Measurements from ENCODE around the gene KRT36. TPM values are rescaled to one million over a fixed set of nuclear protein-coding genes. Genes with fewer than 3 reads are reported as not detected.

KRT36 gene
- not detected for polyA plus RNA-seq (2012; ENCODE audit: low read depth, missing spikeins)

DNA sequence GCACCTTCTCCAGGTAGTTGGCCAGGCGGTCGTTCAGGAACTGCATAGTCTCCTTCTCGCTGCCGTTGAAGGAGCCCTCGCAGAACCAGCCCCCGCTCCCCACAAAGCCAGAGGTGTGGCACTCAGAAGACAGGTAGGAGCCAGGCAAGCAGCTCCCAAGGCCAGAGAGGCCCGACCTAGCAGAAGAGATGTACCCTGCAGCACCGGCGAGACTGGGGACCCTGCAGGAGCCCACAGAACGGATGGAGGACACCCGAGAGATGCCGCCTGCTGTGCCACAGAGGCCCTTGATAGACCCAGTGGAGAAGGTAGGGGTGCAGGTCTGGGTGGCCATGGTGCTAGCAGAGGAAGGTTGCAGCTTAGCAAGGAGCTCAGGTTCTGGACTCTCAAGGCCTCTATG, at the start of gene KRT36:
KRT36 (minus strand) TSS at position 380 of the 400 bp plus-strand sequence; CDS start at position 334, 46 bp downstream.
- TF ChIP-seq POLR2AphosphoS5 (IDR thresholded peaks at IDR 0.05; ENCODE audit: low read depth, low read length) (no peak), POLR2A (IDR thresholded peaks at IDR 0.05; ENCODE audit: low read depth, low read length) (no peak), PAX5 (IDR thresholded peaks at IDR 0.05; ENCODE audit: insufficient read depth, low read length, severe bottlenecking) (no peak), SPI1 (IDR thresholded peaks at IDR 0.05; ENCODE audit: low read depth, low read length) (no peak), POU2F2 (IDR thresholded peaks at IDR 0.05; ENCODE audit: low read depth, low read length) (no peak), TAF1 (IDR thresholded peaks at IDR 0.05; ENCODE audit: low read depth, low read length) (no peak)

DNA sequence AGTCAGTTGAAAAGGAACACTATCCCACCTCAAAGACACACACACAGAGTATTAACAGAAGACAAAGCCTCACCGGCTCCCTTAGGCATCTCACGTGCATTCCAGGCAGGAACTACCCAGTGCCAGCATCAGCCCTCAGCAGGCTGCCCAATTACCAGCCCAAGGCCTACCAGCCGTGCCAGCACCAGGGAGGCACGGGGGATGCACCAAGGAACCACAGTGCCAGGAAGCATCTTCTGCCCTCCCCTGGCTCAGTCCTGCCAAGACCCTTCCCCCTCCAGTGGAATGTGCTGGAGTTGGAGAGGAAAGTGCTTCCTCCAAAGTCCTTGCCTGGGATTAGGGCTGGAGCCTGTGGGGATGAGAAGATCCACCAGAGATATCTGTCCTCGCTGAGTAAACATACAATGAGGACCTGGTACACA, 49.4 kb upstream of the KRT36 start:
- no peak for FAIRE-seq
- DNase-seq (ENCODE audit: insufficient read length, low spot score) = no peak
- TF ChIP-seq PAX5 (IDR thresholded peaks at IDR 0.05; ENCODE audit: insufficient read depth, low read length, severe bottlenecking) (no peak), SPI1 (IDR thresholded peaks at IDR 0.05; ENCODE audit: low read depth, low read length) (no peak), TAF1 (IDR thresholded peaks at IDR 0.05; ENCODE audit: low read depth, low read length) (no peak)

More for the DNA sequence above, at the start of gene KRT36:
- FAIRE-seq (no peak), DNase-seq (ENCODE audit: insufficient read length, low spot score) (no peak)

DNA sequence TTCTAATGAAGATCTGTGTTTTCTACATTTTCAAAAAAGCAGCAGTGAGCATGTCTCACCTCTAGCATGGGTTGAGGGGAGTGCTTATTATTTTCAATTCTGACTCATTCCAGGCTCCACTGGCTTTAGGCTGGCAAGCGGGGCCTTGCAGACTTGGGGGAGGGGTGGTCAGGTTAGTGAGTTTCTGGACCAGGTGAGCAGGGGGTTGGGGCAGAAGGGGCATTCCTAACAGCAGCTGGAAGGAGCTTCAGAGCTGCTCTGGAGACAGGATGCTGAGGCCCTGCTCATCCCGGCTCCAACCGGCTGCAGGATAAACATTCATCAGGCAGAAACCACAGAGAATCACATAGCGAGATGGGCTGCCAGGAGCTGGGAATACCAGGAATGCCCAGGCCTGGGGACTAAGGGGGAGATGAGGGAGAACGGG, 48.9 kb upstream of the KRT36 start:
- DNase-seq (ENCODE audit: insufficient read length, low spot score) (no peak), FAIRE-seq (no peak)
- TF ChIP-seq TAF1 (IDR thresholded peaks at IDR 0.05; ENCODE audit: low read depth, low read length) (no peak), PAX5 (IDR thresholded peaks at IDR 0.05; ENCODE audit: insufficient read depth, low read length, severe bottlenecking) (no peak), SPI1 (IDR thresholded peaks at IDR 0.05; ENCODE audit: low read depth, low read length) (no peak)

DNA sequence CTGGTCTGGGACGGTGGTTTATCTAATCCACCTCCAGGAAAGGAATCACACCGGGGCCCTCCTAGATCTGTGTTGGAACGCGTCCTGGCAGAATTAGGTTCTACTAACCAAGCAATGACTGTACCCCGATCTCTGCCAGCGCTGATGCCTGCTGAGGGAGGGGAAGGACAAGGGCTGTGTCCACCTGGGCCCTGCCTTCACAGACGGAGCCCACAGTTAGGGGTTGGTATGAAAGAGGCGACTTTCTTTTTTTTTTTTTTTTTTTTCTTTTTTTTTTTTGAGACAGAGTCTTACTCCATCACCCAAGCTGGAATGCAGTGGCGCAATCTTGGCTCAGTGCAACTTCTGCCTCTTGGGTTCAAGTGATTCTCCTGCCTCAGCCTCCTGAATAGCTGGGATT, 48.3 kb upstream of the KRT36 start:
- no peak for DNase-seq (ENCODE audit: insufficient read length, low spot score)
- no peak for FAIRE-seq
- no peak for TF ChIP-seq SPI1 (IDR thresholded peaks at IDR 0.05; ENCODE audit: low read depth, low read length)
- TF ChIP-seq POU2F2 (IDR thresholded peaks at IDR 0.05; ENCODE audit: low read depth, low read length) = no peak
- TF ChIP-seq POLR2A (IDR thresholded peaks at IDR 0.05; ENCODE audit: low read depth, low read length) = no peak
- TF ChIP-seq POLR2AphosphoS5 (IDR thresholded peaks at IDR 0.05; ENCODE audit: low read depth, low read length) = no peak
- TF ChIP-seq PAX5 (IDR thresholded peaks at IDR 0.05; ENCODE audit: insufficient read depth, low read length, severe bottlenecking) = no peak
- no peak for TF ChIP-seq TAF1 (IDR thresholded peaks at IDR 0.05; ENCODE audit: low read depth, low read length)

DNA sequence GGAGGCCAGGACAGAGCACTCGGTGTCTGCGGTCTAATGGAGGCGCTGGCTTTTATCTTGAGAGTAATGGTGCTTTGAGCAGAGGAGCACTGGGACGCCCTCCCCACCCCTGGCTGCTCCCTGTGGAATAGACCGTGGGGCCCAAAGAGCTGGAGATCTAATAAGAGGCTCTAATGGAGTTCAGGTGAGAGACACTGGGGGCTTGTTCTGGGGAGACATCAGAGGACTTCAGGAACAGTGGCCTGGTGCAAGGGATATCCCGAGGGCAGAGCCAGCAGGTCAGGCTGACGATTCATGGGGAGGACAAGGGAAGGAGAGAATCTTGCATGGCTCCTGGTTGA, 47.9 kb upstream of the KRT36 start:
- no peak for DNase-seq (ENCODE audit: insufficient read length, low spot score)
- TF ChIP-seq POU2F2 (IDR thresholded peaks at IDR 0.05; ENCODE audit: low read depth, low read length) (no peak), POLR2A (IDR thresholded peaks at IDR 0.05; ENCODE audit: low read depth, low read length) (no peak), TAF1 (IDR thresholded peaks at IDR 0.05; ENCODE audit: low read depth, low read length) (no peak), PAX5 (IDR thresholded peaks at IDR 0.05; ENCODE audit: insufficient read depth, low read length, severe bottlenecking) (no peak), POLR2AphosphoS5 (IDR thresholded peaks at IDR 0.05; ENCODE audit: low read depth, low read length) (no peak), SPI1 (IDR thresholded peaks at IDR 0.05; ENCODE audit: low read depth, low read length) (no peak)
- no peak for FAIRE-seq

DNA sequence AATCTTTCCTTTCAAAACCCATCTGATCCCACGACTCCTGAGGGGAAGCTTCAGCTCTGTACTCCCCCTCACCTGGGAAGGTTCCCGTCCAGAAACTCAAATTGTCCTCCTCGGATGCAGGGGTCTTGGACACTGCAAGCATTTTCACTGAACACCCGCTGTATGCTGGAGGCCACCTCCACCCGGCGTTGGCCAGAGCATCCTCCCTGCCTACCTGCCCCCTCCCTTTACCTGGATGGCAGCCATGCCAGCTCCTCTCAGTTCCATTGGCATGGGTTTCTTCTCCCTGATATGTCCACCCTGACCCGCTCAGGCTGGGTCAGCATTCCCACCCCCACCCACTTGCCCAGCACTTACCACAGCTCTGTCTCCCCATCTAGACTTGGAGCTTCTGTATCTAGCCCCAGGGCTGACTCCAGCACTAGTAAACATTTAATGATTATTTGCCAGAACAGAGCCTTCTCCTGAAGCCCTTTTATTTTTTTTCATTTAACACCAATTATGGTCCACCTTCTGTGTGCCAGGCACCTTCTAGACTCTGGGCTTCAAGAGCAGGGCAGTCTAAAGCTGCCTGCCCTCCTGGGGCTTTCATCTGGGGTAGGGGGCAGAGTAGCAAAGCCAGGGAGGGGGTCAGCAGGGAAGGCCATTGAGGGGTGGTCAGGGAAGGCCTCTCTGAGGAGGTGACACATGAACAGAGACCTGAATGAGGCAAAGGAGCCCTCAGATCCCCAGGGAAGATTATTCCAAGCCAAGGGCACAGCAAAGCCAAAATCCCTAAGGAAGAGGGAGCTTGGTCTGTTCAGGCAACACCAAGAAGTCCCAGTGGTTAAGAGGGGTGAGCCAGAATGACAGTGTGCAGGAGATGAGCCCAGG, 47.3 kb upstream of the KRT36 start:
- FAIRE-seq (no peak), DNase-seq (ENCODE audit: insufficient read length, low spot score) (no peak)
- TF ChIP-seq POLR2AphosphoS5 (IDR thresholded peaks at IDR 0.05; ENCODE audit: low read depth, low read length) = no peak
- TF ChIP-seq PAX5 (IDR thresholded peaks at IDR 0.05; ENCODE audit: insufficient read depth, low read length, severe bottlenecking) = no peak
- no peak for TF ChIP-seq POU2F2 (IDR thresholded peaks at IDR 0.05; ENCODE audit: low read depth, low read length)
- no peak for TF ChIP-seq POLR2A (IDR thresholded peaks at IDR 0.05; ENCODE audit: low read depth, low read length)
- no peak for TF ChIP-seq SPI1 (IDR thresholded peaks at IDR 0.05; ENCODE audit: low read depth, low read length)
- TF ChIP-seq TAF1 (IDR thresholded peaks at IDR 0.05; ENCODE audit: low read depth, low read length) = no peak

DNA sequence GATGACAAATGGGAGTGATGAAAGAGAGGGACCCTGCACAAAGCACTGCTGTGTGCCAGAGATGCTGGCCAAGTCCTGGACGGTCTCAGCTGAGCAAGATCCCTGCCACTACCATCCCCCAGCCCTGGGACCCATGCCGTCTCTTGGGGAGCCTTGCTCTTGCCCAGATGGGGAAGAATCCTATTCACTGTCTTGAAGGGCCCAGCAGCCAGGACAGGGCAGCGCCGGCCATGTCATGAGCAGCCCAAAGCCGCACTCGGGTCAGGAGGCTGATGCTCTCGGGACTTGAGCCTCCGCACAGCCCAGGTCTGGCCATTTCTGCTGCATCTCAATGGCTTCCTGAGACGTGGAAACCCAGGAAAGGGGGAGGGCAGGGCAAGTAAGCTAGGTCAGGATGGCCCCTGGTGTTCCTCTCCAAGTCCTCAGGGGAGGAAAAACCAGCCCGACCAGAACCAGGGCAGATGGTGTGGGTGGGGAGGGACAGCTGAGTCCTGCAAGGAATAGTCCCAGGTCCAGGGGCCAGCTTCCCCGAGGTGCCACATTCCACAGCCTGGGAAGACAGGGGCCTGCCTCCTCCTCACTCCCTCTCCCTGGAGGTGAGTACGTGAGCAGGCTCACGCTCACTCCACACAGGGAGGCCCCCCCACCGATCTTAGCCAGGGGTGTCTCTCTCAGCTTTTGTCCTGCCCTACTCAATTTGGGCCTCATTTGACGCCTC, 46.2 kb upstream of the KRT36 start:
- no peak for FAIRE-seq
- TF ChIP-seq TAF1 (IDR thresholded peaks at IDR 0.05; ENCODE audit: low read depth, low read length) = no peak
- no peak for TF ChIP-seq PAX5 (IDR thresholded peaks at IDR 0.05; ENCODE audit: insufficient read depth, low read length, severe bottlenecking)
- no peak for TF ChIP-seq SPI1 (IDR thresholded peaks at IDR 0.05; ENCODE audit: low read depth, low read length)
- TF ChIP-seq POLR2AphosphoS5 (IDR thresholded peaks at IDR 0.05; ENCODE audit: low read depth, low read length) = no peak
- TF ChIP-seq POU2F2 (IDR thresholded peaks at IDR 0.05; ENCODE audit: low read depth, low read length) = no peak
- no peak for TF ChIP-seq POLR2A (IDR thresholded peaks at IDR 0.05; ENCODE audit: low read depth, low read length)
- no peak for DNase-seq (ENCODE audit: insufficient read length, low spot score)

DNA sequence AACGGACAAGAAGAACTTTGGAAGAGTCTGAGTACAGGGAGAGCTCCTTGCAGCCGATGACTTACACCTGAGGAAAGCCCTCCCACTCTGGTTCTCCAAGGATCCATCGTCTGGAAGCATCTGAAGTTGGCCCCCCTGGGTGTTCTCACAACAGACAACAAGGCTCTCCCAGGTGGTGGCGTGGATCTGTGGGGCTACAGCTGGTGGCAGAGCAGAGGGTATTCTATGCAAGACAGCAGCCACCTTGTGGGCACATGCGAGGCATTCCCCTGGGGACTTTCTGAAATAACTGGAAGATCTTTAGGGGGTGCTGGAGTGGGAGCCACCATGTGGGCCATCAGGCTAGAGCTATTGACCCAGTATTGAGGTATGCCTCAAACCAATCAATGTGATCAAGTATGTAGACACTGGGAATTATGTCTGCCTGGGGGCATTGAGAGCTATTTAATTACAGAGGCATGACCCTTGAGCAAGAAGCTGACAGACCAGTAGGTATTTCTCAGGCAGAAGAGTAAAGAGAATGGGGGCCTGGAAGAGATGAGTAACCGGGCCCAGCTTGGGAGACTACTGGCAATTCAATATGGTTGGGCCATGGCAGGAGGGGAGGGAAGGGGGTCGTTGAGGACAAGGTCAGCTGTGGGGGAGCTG, 45.3 kb upstream of the KRT36 start:
- no peak for DNase-seq (ENCODE audit: insufficient read length, low spot score)
- no peak for FAIRE-seq
- TF ChIP-seq PAX5 (IDR thresholded peaks at IDR 0.05; ENCODE audit: insufficient read depth, low read length, severe bottlenecking) = no peak
- TF ChIP-seq POU2F2 (IDR thresholded peaks at IDR 0.05; ENCODE audit: low read depth, low read length) = no peak
- no peak for TF ChIP-seq SPI1 (IDR thresholded peaks at IDR 0.05; ENCODE audit: low read depth, low read length)
- no peak for TF ChIP-seq POLR2A (IDR thresholded peaks at IDR 0.05; ENCODE audit: low read depth, low read length)
- TF ChIP-seq TAF1 (IDR thresholded peaks at IDR 0.05; ENCODE audit: low read depth, low read length) = no peak
- TF ChIP-seq POLR2AphosphoS5 (IDR thresholded peaks at IDR 0.05; ENCODE audit: low read depth, low read length) = no peak

DNA sequence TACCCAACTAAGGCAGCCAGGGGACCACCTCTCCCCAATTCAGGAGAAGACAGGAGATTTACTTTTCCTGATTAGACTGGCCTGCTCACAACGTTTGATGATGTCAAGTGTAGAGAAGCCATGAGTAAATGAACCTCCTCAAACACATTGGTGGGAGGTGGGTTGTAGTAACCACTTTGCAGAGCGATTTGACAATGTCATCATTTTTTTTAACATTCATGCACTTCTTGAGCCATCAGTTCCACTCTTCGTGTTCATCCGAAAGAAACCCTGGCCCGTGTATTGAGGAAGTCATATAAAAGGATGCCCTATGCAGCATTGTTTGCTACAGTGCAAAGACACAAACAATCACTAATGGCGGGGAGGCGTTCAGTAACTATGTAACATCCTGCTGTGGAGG, 43.9 kb upstream of the KRT36 start:
- FAIRE-seq (no peak), DNase-seq (ENCODE audit: insufficient read length, low spot score) (no peak)
- TF ChIP-seq SPI1 (IDR thresholded peaks at IDR 0.05; ENCODE audit: low read depth, low read length) (no peak), POLR2AphosphoS5 (IDR thresholded peaks at IDR 0.05; ENCODE audit: low read depth, low read length) (no peak), PAX5 (IDR thresholded peaks at IDR 0.05; ENCODE audit: insufficient read depth, low read length, severe bottlenecking) (no peak), POLR2A (IDR thresholded peaks at IDR 0.05; ENCODE audit: low read depth, low read length) (no peak), POU2F2 (IDR thresholded peaks at IDR 0.05; ENCODE audit: low read depth, low read length) (no peak), TAF1 (IDR thresholded peaks at IDR 0.05; ENCODE audit: low read depth, low read length) (no peak)

All from GM12891 (cell line).